Tibial nerve (tissue), 4 donors: ENCODE data around the gene BST1. TPM values are rescaled to one million over a fixed set of nuclear protein-coding genes. Genes with fewer than 3 reads are reported as not detected.

Experiments used
- DNase-seq, 2 donors: peaks; one replicate each; pipeline ENCODE4 v3.0.0-alpha.2; 2019; ENCODE audit warnings: low spot score in 2 of 2
- H3K27ac ChIP-seq, 4 donors: fragments of 200-600 bp; sonication (generic) in 3 of 4; one replicate each; pipeline ENCODE4 v1.5.1; 2017 to 2019; ENCODE audit warnings: mild to moderate bottlenecking in 1 of 4
- H3K27me3 ChIP-seq, 2 donors: fragments of 200-600 bp; sonication (generic) in 1 of 2; one replicate each; pipeline versions ENCODE4 v1.5.1 to v1.6.0; 2017 to 2019
- H3K36me3 ChIP-seq, 3 donors: fragments of 200-600 bp; sonication (generic); one replicate each; pipeline ENCODE4 v1.5.1; 2018 to 2019
- H3K4me1 ChIP-seq, 4 donors: fragments of 200-600 bp; sonication (generic) in 3 of 4; one replicate each; pipeline ENCODE4 v1.5.1; 2017 to 2019
- H3K4me3 ChIP-seq, 4 donors: fragments of 200-600 bp; sonication (generic) in 3 of 4; one replicate each; pipeline ENCODE4 v1.5.1; 2017 to 2019; ENCODE audit warnings: mild to moderate bottlenecking in 1 of 4, moderate library complexity in 1 of 4
- H3K9me3 ChIP-seq, 4 donors: fragments of 200-600 bp; sonication (generic) in 3 of 4; one replicate each; pipeline ENCODE4 v1.5.1; 2017 to 2019
- CTCF ChIP-seq, 5 experiments: fragments of 200-600 bp in 3 of 5; fragments of 450-650 bp in 2 of 5; sonication (generic) in 3 of 5; IDR thresholded peaks; one replicate each; pipeline ENCODE4 v1.5.1; 2016 to 2019; ENCODE audit warnings: antibody characterized with exemption in 5 of 5, mild to moderate bottlenecking in 3 of 5, moderate library complexity in 2 of 5
- EP300 ChIP-seq, 2 donors: sonication (generic); formaldehyde crosslinking; IDR thresholded peaks; one replicate each; pipeline ENCODE4 v1.6.1; 2017; ENCODE audit warnings: antibody characterized with exemption in 2 of 2, mild to moderate bottlenecking in 1 of 2
- POLR2A ChIP-seq, 2 donors: fragments of 450-650 bp; IDR thresholded peaks; one replicate each; pipeline ENCODE4 v1.6.1; 2017; ENCODE audit warnings: antibody characterized with exemption in 2 of 2, mild to moderate bottlenecking in 2 of 2, moderate library complexity in 2 of 2
- WGBS, 2 donors: methylation state at CpG; one replicate each; pipeline ENCODE4 v1.1.5; 2018; 5-methylcytosine and 5-hydroxymethylcytosine counted together
- total RNA-seq, 4 donors: library from RNA; depleted of rRNA; stranded (reverse); fragments of >200 nt; gene quantifications; one replicate each; pipeline ENCODE4 v1.1.0, GENCODE V29; 2016

Gene BST1
- total RNA-seq, 4 donors from 2014 or later: 7.3 to 21.0 (median 11.9) TPM

- WGBS, 2 donors: 75 to 77% methylated on average over 7 of the region's 7 CpGs
- peak overlapping the region in 2 of 4 donors; percentile 43 to 72 for H3K27ac ChIP-seq
- peak overlapping the region in 3 of 4 donors; percentile 54 to 71 (median 63) for H3K4me3 ChIP-seq
- no peak for DNase-seq
- TF ChIP-seq EP300 (IDR thresholded peaks at IDR 0.05): no peak
- TF ChIP-seq CTCF (IDR thresholded peaks at IDR 0.05): no peak
- no peak for TF ChIP-seq POLR2A (IDR thresholded peaks at IDR 0.05)
- H3K4me1 ChIP-seq: peaks cover 0 to 21% (median 3%) of the 10 kb centered on the region in 4 donors
- H3K9me3 ChIP-seq: no peaks in the 10 kb centered on the region
- H3K27me3 ChIP-seq: no peaks in the 10 kb centered on the region
- H3K36me3 ChIP-seq: no peaks in the 10 kb centered on the region
Observed at GRCh38 chr4:15777697-15778288, 74.9 kb downstream of the BST1 start.

GRCh38 chr4:15778289-15779241 lies 75.7 kb downstream of the BST1 start, which contains the start of gene CD38:
Gene CD38, plus strand, starts transcription at chr4:15778328. Its CDS starts 87 bp downstream, at chr4:15778415.
- no peaks in the 10 kb centered on the region for H3K27me3 ChIP-seq
- H3K9me3 ChIP-seq: no peaks in the 10 kb centered on the region
- H3K27ac ChIP-seq: peak within 1 kb of the TSS in 3 of 4 donors; percentile 43 to 72 (median 44)
- 1 to 2% methylated on average over 51 to 54 of the region's 76 CpGs for WGBS, 2 donors
- TF ChIP-seq CTCF (IDR thresholded peaks at IDR 0.05) (no peak), POLR2A (IDR thresholded peaks at IDR 0.05) (no peak), EP300 (IDR thresholded peaks at IDR 0.05) (no peak)
- peaks cover 0 to 21% (median 3%) of the 10 kb centered on the region in 4 donors for H3K4me1 ChIP-seq
- no peaks in the 10 kb centered on the region for H3K36me3 ChIP-seq
- H3K4me3 ChIP-seq: peak within 1 kb of the TSS; percentile 54 to 71 (median 58)
- no peak for DNase-seq

- Histone ChIP-seq H3K4me1 (peaks cover 0 to 21% (median 3%) of the 10 kb centered on the region in 4 donors), H3K27ac (peak overlapping the region in 1 of 4 donors; percentile 72), H3K36me3 (no peaks in the 10 kb centered on the region), H3K4me3 (peak overlapping the region; percentile 54 to 71 (median 58)), H3K27me3 (no peaks in the 10 kb centered on the region), H3K9me3 (no peaks in the 10 kb centered on the region)
- DNase-seq: peak in 1 of 2 donors; percentile 72
- 1% methylated on average over 14 of the region's 14 CpGs for WGBS, 2 donors
- TF ChIP-seq EP300 (IDR thresholded peaks at IDR 0.05) (peak in 1 of 2 donors; percentile 19), CTCF (IDR thresholded peaks at IDR 0.05) (peak in 2 of 5 experiments; percentile 33 to 51), POLR2A (IDR thresholded peaks at IDR 0.05) (no peak)
Observed at GRCh38 chr4:15779306-15779705, 76.4 kb downstream of the BST1 start.

GRCh38 chr4:15779809-15780208 lies 76.9 kb downstream of the BST1 start:
- WGBS, 2 donors: 76 to 83% methylated on average over 1 of the region's 1 CpG
- Histone ChIP-seq H3K27ac (peak overlapping the region in 1 of 4 donors; percentile 72), H3K4me3 (peak overlapping the region; percentile 54 to 71 (median 58))

More at GRCh38 chr4:15779809-15780208, 76.9 kb downstream of the BST1 start:
- TF ChIP-seq EP300 (IDR thresholded peaks at IDR 0.05): no peak
- TF ChIP-seq CTCF (IDR thresholded peaks at IDR 0.05): no peak
- no peak for TF ChIP-seq POLR2A (IDR thresholded peaks at IDR 0.05)
- DNase-seq: no peak
- no peaks in the 10 kb centered on the region for H3K9me3 ChIP-seq
- H3K4me1 ChIP-seq: peaks cover 0 to 21% (median 3%) of the 10 kb centered on the region in 4 donors
- H3K36me3 ChIP-seq: no peaks in the 10 kb centered on the region
- no peaks in the 10 kb centered on the region for H3K27me3 ChIP-seq
